Vagina (tissue), 2 donors: ENCODE results near the gene LCE4A.

Experiments
- POLR2A ChIP-seq, 2 donors: fragments of 450-650 bp; IDR thresholded peaks; one replicate each; pipeline ENCODE4 v1.6.1; 2017; ENCODE audit warnings: antibody characterized with exemption in 2 of 2, mild to moderate bottlenecking in 2 of 2, moderate library complexity in 2 of 2
- POLR2AphosphoS5 ChIP-seq, 2 donors: sonication (generic); formaldehyde crosslinking; IDR thresholded peaks; one replicate each; pipeline ENCODE4 v1.9.0; 2017; ENCODE audit warnings: antibody characterized with exemption in 2 of 2, mild to moderate bottlenecking in 2 of 2, low read depth in 1 of 2; ENCODE audit not compliant: insufficient read depth in 1 of 2
- TF ChIP-seq, protein P1 (sequence below), 3 experiments: fragments of 450-650 bp in 2 of 3; fragments of 200-600 bp in 1 of 3; sonication (generic) in 1 of 3; IDR thresholded peaks; one replicate each; pipeline ENCODE4 v1.5.1; 2017 to 2019; ENCODE audit warnings: antibody characterized with exemption in 3 of 3, mild to moderate bottlenecking in 2 of 3, moderate library complexity in 2 of 3

- TF ChIP-seq, protein P1, sequence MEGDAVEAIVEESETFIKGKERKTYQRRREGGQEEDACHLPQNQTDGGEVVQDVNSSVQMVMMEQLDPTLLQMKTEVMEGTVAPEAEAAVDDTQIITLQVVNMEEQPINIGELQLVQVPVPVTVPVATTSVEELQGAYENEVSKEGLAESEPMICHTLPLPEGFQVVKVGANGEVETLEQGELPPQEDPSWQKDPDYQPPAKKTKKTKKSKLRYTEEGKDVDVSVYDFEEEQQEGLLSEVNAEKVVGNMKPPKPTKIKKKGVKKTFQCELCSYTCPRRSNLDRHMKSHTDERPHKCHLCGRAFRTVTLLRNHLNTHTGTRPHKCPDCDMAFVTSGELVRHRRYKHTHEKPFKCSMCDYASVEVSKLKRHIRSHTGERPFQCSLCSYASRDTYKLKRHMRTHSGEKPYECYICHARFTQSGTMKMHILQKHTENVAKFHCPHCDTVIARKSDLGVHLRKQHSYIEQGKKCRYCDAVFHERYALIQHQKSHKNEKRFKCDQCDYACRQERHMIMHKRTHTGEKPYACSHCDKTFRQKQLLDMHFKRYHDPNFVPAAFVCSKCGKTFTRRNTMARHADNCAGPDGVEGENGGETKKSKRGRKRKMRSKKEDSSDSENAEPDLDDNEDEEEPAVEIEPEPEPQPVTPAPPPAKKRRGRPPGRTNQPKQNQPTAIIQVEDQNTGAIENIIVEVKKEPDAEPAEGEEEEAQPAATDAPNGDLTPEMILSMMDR (IDR thresholded peaks at IDR 0.05) = no peak
- no peak for TF ChIP-seq POLR2A (IDR thresholded peaks at IDR 0.05)
- no peak for TF ChIP-seq POLR2AphosphoS5 (IDR thresholded peaks at IDR 0.05; ENCODE audit: insufficient read depth in 1 of 2, low read depth in 1 of 2)
Observed at GRCh38 chr1:152663098-152663497, 44.9 kb upstream of the LCE4A start, which contains the start of gene LCE2D.
